Neural progenitor cell (in vitro differentiated cells): Measurements from ENCODE around the gene DNAJB12. TPM values are rescaled to one million over a fixed set of nuclear protein-coding genes. Genes with fewer than 3 reads are reported as not detected.
"Not testable (repeated sequence)": the region's sequence is repeated elsewhere in the genome, so short reads cannot be mapped to it uniquely, and the experiment has no call there.

Source experiments
- DNase-seq: peaks from one replicate; pipeline ENCODE4 v3.0.0-alpha.2; 2016; ENCODE audit warnings: low spot score
- H2AFZ ChIP-seq: fragments of 200-600 bp; sonication (generic); replicated peaks from 2 replicates; pipeline ENCODE4 v1.6.1; 2016; ENCODE audit warnings: antibody characterized with exemption
- H3F3A ChIP-seq: fragments of 200-600 bp; sonication (generic); 2 replicates; pipeline ENCODE4 v1.6.1; 2016; ENCODE audit warnings: antibody characterized with exemption, low read depth
- H3K27ac ChIP-seq: fragments of 200-600 bp; sonication (generic); 2 replicates; pipeline ENCODE4 v1.5.1; 2016; ENCODE audit warnings: mild to moderate bottlenecking
- H3K27me3 ChIP-seq: fragments of 200-600 bp; sonication (generic); 2 replicates; pipeline ENCODE4 v1.6.1; 2016; ENCODE audit warnings: mild to moderate bottlenecking, moderate library complexity
- H3K36me3 ChIP-seq: fragments of 200-600 bp; sonication (generic); 2 replicates; pipeline ENCODE4 v1.5.1; 2016
- H3K4me1 ChIP-seq: fragments of 200-600 bp; sonication (generic); 2 replicates; pipeline ENCODE4 v1.6.1; 2016; ENCODE audit warnings: mixed run types
- H3K4me2 ChIP-seq: fragments of 200-600 bp; sonication (generic); 2 replicates; pipeline ENCODE4 v1.6.1; 2016
- H3K4me3 ChIP-seq: fragments of 200-600 bp; sonication (generic); 2 replicates; pipeline ENCODE4 v1.5.1; 2016
- H3K79me2 ChIP-seq: fragments of 200-600 bp; sonication (generic); 2 replicates; pipeline ENCODE4 v1.6.1; 2016; ENCODE audit warnings: low read depth
- H3K9ac ChIP-seq: fragments of 200-600 bp; sonication (generic); 2 replicates; pipeline ENCODE4 v1.6.1; 2016
- H3K9me3 ChIP-seq: fragments of 200-600 bp; sonication (generic); 2 replicates; pipeline ENCODE4 v1.5.1; 2016; ENCODE audit warnings: low read depth
- H4K20me1 ChIP-seq: fragments of 200-600 bp; sonication (generic); 2 replicates; pipeline ENCODE4 v1.6.1; 2016; ENCODE audit warnings: low read depth
- H3K27ac Mint-ChIP-seq: 3 replicates; pipeline ENCODE4 v1.8.0; 2021; ENCODE audit warnings: mixed read lengths
- H3K27me3 Mint-ChIP-seq: 2 replicates; pipeline ENCODE4 v1.8.0; 2022; ENCODE audit warnings: low read depth, mild to moderate bottlenecking, inconsistent platforms, moderate library complexity, mixed read lengths; ENCODE audit not compliant: insufficient read depth
- H3K36me3 Mint-ChIP-seq: 3 replicates; pipeline ENCODE4 v1.8.0; 2021; ENCODE audit warnings: mixed read lengths
- H3K4me1 Mint-ChIP-seq: 3 replicates; pipeline ENCODE4 v1.8.0; 2021; ENCODE audit warnings: mixed read lengths
- H3K4me3 Mint-ChIP-seq: 3 replicates; pipeline ENCODE4 v1.8.0; 2021; ENCODE audit warnings: mild to moderate bottlenecking, moderate library complexity, mixed read lengths
- H3K9me3 Mint-ChIP-seq: 3 replicates; pipeline ENCODE4 v1.8.0; 2020; ENCODE audit warnings: mixed read lengths
- CTCF ChIP-seq: fragments of 200-600 bp; sonication (generic); IDR thresholded peaks from 2 replicates; pipeline ENCODE4 v1.5.1; 2017; ENCODE audit warnings: antibody characterized with exemption, mild to moderate bottlenecking
- EZH2 ChIP-seq: fragments of 200-600 bp; sonication (generic); IDR thresholded peaks from 2 replicates; pipeline ENCODE4 v1.6.1; 2017; ENCODE audit warnings: antibody characterized with exemption, mild to moderate bottlenecking, moderate library complexity
- EZH2phosphoT487 ChIP-seq: fragments of 200-600 bp; sonication (generic); IDR thresholded peaks from 2 replicates; pipeline ENCODE4 v1.6.1; 2017; ENCODE audit warnings: antibody characterized with exemption
- total RNA-seq: library from RNA; depleted of rRNA; stranded (reverse); fragments of >200 nt; gene quantifications from 2 replicates; pipeline ENCODE4 v1.2.3, GENCODE V29; 2015; ENCODE audit warnings: low replicate concordance

DNAJB12 gene
- total RNA-seq, 1 donor from 2014 or later: 8.8 TPM

GRCh38 chr10:72353028-72353964 lies 1.4 kb downstream of the DNAJB12 start:
- H3K4me2 ChIP-seq: peak overlapping the region; percentile 91
- H3K27ac Mint-ChIP-seq: peak overlapping the region; percentile 48
- no peaks in the 10 kb centered on the region for H3K9me3 Mint-ChIP-seq
- H3K27me3 Mint-ChIP-seq: peaks cover 8% of the 10 kb centered on the region
- peaks cover 23% of the 10 kb centered on the region for H3K4me1 Mint-ChIP-seq
- peak overlapping the region; percentile 21 for H2AFZ ChIP-seq
- peak; percentile 44 for DNase-seq
- peaks cover 2% of the 10 kb centered on the region for H3K36me3 Mint-ChIP-seq
- peak overlapping the region; percentile 96 for H3K9ac ChIP-seq
- H3K9me3 ChIP-seq: no peaks in the 10 kb centered on the region
- H3K4me3 Mint-ChIP-seq: peak overlapping the region; percentile 95
- TF ChIP-seq EZH2phosphoT487 (no peak), EZH2 (no peak), CTCF (no peak)
- peaks cover 9% of the 10 kb centered on the region for H3K4me1 ChIP-seq
- peaks cover 41% of the 10 kb centered on the region for H3K79me2 ChIP-seq
- peaks cover 18% of the 10 kb centered on the region for H3F3A ChIP-seq
- no peaks in the 10 kb centered on the region for H3K36me3 ChIP-seq
- no peaks in the 10 kb centered on the region for H4K20me1 ChIP-seq
- H3K4me3 ChIP-seq: peak overlapping the region; percentile 91
- no peaks in the 10 kb centered on the region for H3K27me3 ChIP-seq
- peak overlapping the region; percentile 98 for H3K27ac ChIP-seq

- H3K9me3 Mint-ChIP-seq: no peaks in the 10 kb centered on the region
- H3K4me1 Mint-ChIP-seq: peaks cover 23% of the 10 kb centered on the region
- H3K27me3 ChIP-seq: no peaks in the 10 kb centered on the region
- peaks cover 9% of the 10 kb centered on the region for H3K4me1 ChIP-seq
- no peak overlapping the region for H3K27ac ChIP-seq
- peaks cover 5% of the 10 kb centered on the region for H3K27me3 Mint-ChIP-seq
- H3K9ac ChIP-seq: no peak overlapping the region
- peaks cover 54% of the 10 kb centered on the region for H3K79me2 ChIP-seq
- TF ChIP-seq EZH2 (no peak), EZH2phosphoT487 (no peak), CTCF (no peak)
- peak overlapping the region; percentile 58 for H3K27ac Mint-ChIP-seq
- H3K9me3 ChIP-seq: no peaks in the 10 kb centered on the region
- peaks cover 18% of the 10 kb centered on the region for H3F3A ChIP-seq
- H3K4me3 Mint-ChIP-seq: no peak overlapping the region
- no peak overlapping the region for H3K4me2 ChIP-seq
- no peaks in the 10 kb centered on the region for H4K20me1 ChIP-seq
- peaks cover 2% of the 10 kb centered on the region for H3K36me3 Mint-ChIP-seq
- H3K36me3 ChIP-seq: no peaks in the 10 kb centered on the region
- DNase-seq: no peak
- H2AFZ ChIP-seq: no peak overlapping the region
- H3K4me3 ChIP-seq: no peak overlapping the region
These were observed 3.2 kb downstream of the DNAJB12 start for GRCh38 chr10:72351479-72351878.

DNA sequence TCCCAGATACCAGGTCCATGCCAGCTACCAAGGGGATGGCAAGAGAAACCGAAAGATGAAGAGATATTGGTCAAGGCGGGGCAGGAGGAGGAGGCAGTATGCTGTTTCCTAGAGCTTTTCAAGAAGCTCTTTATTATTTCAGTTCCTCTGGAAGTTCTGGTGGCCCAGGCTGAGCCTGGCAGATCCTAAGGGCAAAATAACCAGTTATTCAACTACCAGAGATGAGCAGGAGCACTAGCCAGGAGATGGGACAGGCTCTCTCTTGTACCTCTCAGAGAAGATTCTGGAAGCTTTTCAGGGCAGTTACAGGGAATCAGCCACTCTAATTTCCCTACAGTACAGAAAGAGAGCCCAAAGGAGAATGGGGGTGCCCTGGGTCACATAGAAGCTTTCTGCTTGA lies 5.3 kb downstream of the DNAJB12 start:
- Histone ChIP-seq H3K9ac (no peak overlapping the region), H3K79me2 (peaks cover 56% of the 10 kb centered on the region), H3K27me3 (no peaks in the 10 kb centered on the region), H3K4me3 (no peak overlapping the region), H3F3A (peaks cover 7% of the 10 kb centered on the region), H3K9me3 (no peaks in the 10 kb centered on the region), H4K20me1 (no peaks in the 10 kb centered on the region), H2AFZ (no peak overlapping the region), H3K27ac (no peak overlapping the region), H3K4me2 (no peak overlapping the region), H3K36me3 (no peaks in the 10 kb centered on the region), H3K4me1 (peaks cover 9% of the 10 kb centered on the region)
- H3K27me3 Mint-ChIP-seq: peaks cover 6% of the 10 kb centered on the region
- peaks cover 16% of the 10 kb centered on the region for H3K4me1 Mint-ChIP-seq
- no peak overlapping the region for H3K4me3 Mint-ChIP-seq
- DNase-seq: no peak
- no peak overlapping the region for H3K27ac Mint-ChIP-seq
- H3K36me3 Mint-ChIP-seq: peaks cover 2% of the 10 kb centered on the region
- TF ChIP-seq EZH2phosphoT487: no peak
- no peaks in the 10 kb centered on the region for H3K9me3 Mint-ChIP-seq

DNA sequence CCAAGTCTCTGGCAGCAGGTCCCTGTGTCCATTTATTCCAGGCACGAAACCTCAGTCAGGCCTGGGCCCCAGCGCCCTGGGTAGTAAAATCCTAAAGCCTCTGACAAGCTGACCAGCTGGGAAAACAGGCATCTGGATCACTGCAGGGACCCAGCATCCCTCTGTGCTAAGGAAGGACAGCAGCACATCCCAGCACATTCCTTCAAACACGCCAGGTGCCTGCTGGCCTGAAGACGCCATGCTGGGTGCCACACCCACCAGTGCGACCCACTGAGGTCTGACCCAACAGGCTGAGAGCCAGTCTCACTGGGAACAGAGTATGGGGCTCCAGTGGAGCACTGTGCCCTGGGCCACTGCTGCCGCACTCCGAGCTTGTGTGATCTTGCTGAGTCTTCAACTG lies 6.4 kb downstream of the DNAJB12 start:
- peaks cover 8% of the 10 kb centered on the region for H3K36me3 Mint-ChIP-seq
- H3K4me3 ChIP-seq: no peak overlapping the region
- no peaks in the 10 kb centered on the region for H3K36me3 ChIP-seq
- H3K27me3 ChIP-seq: no peaks in the 10 kb centered on the region
- H3K79me2 ChIP-seq: peaks cover 47% of the 10 kb centered on the region
- H3K27ac ChIP-seq: no peak overlapping the region
- H3K27me3 Mint-ChIP-seq: peaks cover 5% of the 10 kb centered on the region
- no peak overlapping the region for H2AFZ ChIP-seq
- H3K4me3 Mint-ChIP-seq: no peak overlapping the region
- H4K20me1 ChIP-seq: no peaks in the 10 kb centered on the region
- no peaks in the 10 kb centered on the region for H3K9me3 Mint-ChIP-seq
- H3K4me1 ChIP-seq: peaks cover 6% of the 10 kb centered on the region
- no peak overlapping the region for H3K9ac ChIP-seq
- no peaks in the 10 kb centered on the region for H3F3A ChIP-seq
- TF ChIP-seq CTCF (no peak), EZH2 (no peak), EZH2phosphoT487 (no peak)
- H3K4me2 ChIP-seq: no peak overlapping the region
- H3K9me3 ChIP-seq: no peaks in the 10 kb centered on the region
- DNase-seq: no peak
- H3K4me1 Mint-ChIP-seq: peaks cover 10% of the 10 kb centered on the region
- no peak overlapping the region for H3K27ac Mint-ChIP-seq

DNA sequence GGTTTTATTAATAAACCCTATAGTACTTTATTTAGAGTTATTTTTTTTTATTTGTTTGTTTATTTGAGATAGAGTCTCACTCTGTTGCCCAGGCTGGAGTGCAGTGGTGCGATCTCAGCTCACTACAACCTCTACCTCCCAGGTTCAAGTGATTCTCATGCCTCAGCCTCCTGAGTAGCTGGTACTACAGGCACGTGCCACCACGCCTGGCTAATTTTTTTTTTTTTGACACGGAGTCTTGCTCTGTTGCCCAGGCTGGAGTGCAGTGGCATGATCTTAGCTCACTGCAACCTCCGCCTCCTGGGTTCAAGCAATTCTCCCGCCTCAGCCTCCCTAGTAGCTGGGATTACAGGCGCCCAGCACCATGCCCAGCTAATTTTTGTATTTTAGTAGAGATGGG lies 8.6 kb downstream of the DNAJB12 start:
- H3K27me3 Mint-ChIP-seq, H4K20me1 ChIP-seq, H3K9me3 Mint-ChIP-seq, H3K9ac ChIP-seq, H3K4me1 ChIP-seq, DNase-seq, H3K27ac ChIP-seq, H3K9me3 ChIP-seq, H3K4me3 ChIP-seq, H3K4me3 Mint-ChIP-seq, H3K27ac Mint-ChIP-seq, H2AFZ ChIP-seq, H3K4me2 ChIP-seq, H3F3A ChIP-seq, H3K27me3 ChIP-seq, H3K4me1 Mint-ChIP-seq, H3K36me3 Mint-ChIP-seq, H3K36me3 ChIP-seq: not testable (repeated sequence)
- H3K79me2 ChIP-seq: peaks cover 25% of the 10 kb centered on the region
